Smooth muscle cell (in vitro differentiated cells): ENCODE data around the gene MOBP. TPM values are rescaled to one million over a fixed set of nuclear protein-coding genes. Genes with fewer than 3 reads are reported as not detected.

Source experiments
- DNase-seq: peaks from one replicate; lab custom pipeline; 2025; ENCODE audit not compliant: unreplicated experiment; lab: John Stamatoyannopoulos, UW
- H2AFZ ChIP-seq: fragments of 200-600 bp; sonication (generic); 2 replicates; pipeline ENCODE4 v1.6.0; 2016; ENCODE audit warnings: antibody characterized with exemption, low read depth, mild to moderate bottlenecking
- H3F3A ChIP-seq: fragments of 200-600 bp; sonication (generic); 2 replicates; pipeline ENCODE4 v1.6.0; 2017; ENCODE audit warnings: antibody characterized with exemption, low read depth
- H3K27ac ChIP-seq: fragments of 200-600 bp; sonication (generic); 2 replicates; pipeline ENCODE4 v1.5.1; 2016; ENCODE audit warnings: low read depth, mild to moderate bottlenecking
- H3K27me3 ChIP-seq: fragments of 200-600 bp; sonication (generic); 2 replicates; pipeline ENCODE4 v1.6.1; 2016; ENCODE audit warnings: low read depth, mild to moderate bottlenecking
- H3K36me3 ChIP-seq: fragments of 200-600 bp; sonication (generic); 2 replicates; pipeline ENCODE4 v1.5.1; 2016; ENCODE audit warnings: low read depth
- H3K4me1 ChIP-seq: fragments of 200-600 bp; sonication (generic); 2 replicates; pipeline ENCODE4 v1.5.1; 2016; ENCODE audit warnings: low read depth
- H3K4me2 ChIP-seq: fragments of 200-600 bp; sonication (generic); 2 replicates; pipeline ENCODE4 v1.6.0; 2016; ENCODE audit warnings: mild to moderate bottlenecking
- H3K4me3 ChIP-seq: fragments of 200-600 bp; sonication (generic); 2 replicates; pipeline ENCODE4 v1.5.1; 2016; ENCODE audit warnings: mild to moderate bottlenecking
- H3K79me2 ChIP-seq: fragments of 200-600 bp; sonication (generic); 2 replicates; pipeline ENCODE4 v1.6.0; 2016; ENCODE audit warnings: low read depth, mild to moderate bottlenecking
- H3K9ac ChIP-seq: fragments of 200-600 bp; sonication (generic); 2 replicates; pipeline ENCODE4 v1.6.0; 2016; ENCODE audit warnings: low read depth
- H3K9me3 ChIP-seq: fragments of 200-600 bp; sonication (generic); replicated peaks from 2 replicates; pipeline ENCODE4 v1.5.1; 2016; ENCODE audit warnings: low read depth
- H4K20me1 ChIP-seq: fragments of 200-600 bp; sonication (generic); 2 replicates; pipeline ENCODE4 v1.6.0; 2016; ENCODE audit warnings: low read depth
- CTCF ChIP-seq: fragments of 200-600 bp; sonication (generic); IDR thresholded peaks from 2 replicates; pipeline ENCODE4 v1.5.1; 2017; ENCODE audit warnings: borderline replicate concordance, mild to moderate bottlenecking, antibody characterized with exemption; ENCODE audit not compliant: insufficient read depth, poor library complexity, severe bottlenecking
- WGBS: methylation state at CpG from one replicate; pipeline ENCODE4 v1.1.7; 2016; ENCODE audit warnings: low lambda C conversion rate; 5-methylcytosine and 5-hydroxymethylcytosine counted together
- polyA plus RNA-seq: library from polyadenylated mRNA; unstranded; fragments of >200 nt; fragmentation: Nextera tagmentation; extraction: Ambion mirVana; gene quantifications from 2 replicates; pipeline ENCODE4 v1.2.1, GENCODE V29; 2016
- total RNA-seq: library from RNA; depleted of rRNA; stranded (reverse); fragments of >200 nt; gene quantifications from 2 replicates; pipeline ENCODE4 v1.2.3, GENCODE V29; 2014

The MOBP gene
- total and polyA plus RNA-seq, 2 experiments from 2014 or later: not detected

- H3K4me2 ChIP-seq: no peak overlapping the region
- 95% methylated on average over 11 of the region's 11 CpGs for WGBS
- H4K20me1 ChIP-seq: no peaks in the 10 kb centered on the region
- no peak overlapping the region for H3K9ac ChIP-seq
- no peak for DNase-seq
- no peaks in the 10 kb centered on the region for H3K27me3 ChIP-seq
- no peak overlapping the region for H3K27ac ChIP-seq
- no peaks in the 10 kb centered on the region for H3F3A ChIP-seq
- H3K9me3 ChIP-seq: no peaks in the 10 kb centered on the region
- H3K4me1 ChIP-seq: no peaks in the 10 kb centered on the region
- no peak overlapping the region for H3K4me3 ChIP-seq
- no peaks in the 10 kb centered on the region for H3K79me2 ChIP-seq
- no peaks in the 10 kb centered on the region for H3K36me3 ChIP-seq
- TF ChIP-seq CTCF: no peak
- H2AFZ ChIP-seq: no peak overlapping the region
Measured at GRCh38 chr3:39429466-39429865, 38.0 kb upstream of the MOBP start.

- no peaks in the 10 kb centered on the region for H3K36me3 ChIP-seq
- WGBS: 89% methylated on average over 5 of the region's 5 CpGs
- H2AFZ ChIP-seq: no peak overlapping the region
- TF ChIP-seq CTCF: no peak
- H3K27me3 ChIP-seq: no peaks in the 10 kb centered on the region
- H3F3A ChIP-seq: no peaks in the 10 kb centered on the region
- H3K9me3 ChIP-seq: no peaks in the 10 kb centered on the region
- no peaks in the 10 kb centered on the region for H3K4me1 ChIP-seq
- no peak overlapping the region for H3K4me2 ChIP-seq
- H4K20me1 ChIP-seq: no peaks in the 10 kb centered on the region
- H3K4me3 ChIP-seq: no peak overlapping the region
- no peak overlapping the region for H3K27ac ChIP-seq
- no peaks in the 10 kb centered on the region for H3K79me2 ChIP-seq
- no peak overlapping the region for H3K9ac ChIP-seq
- DNase-seq: no peak
Measured at GRCh38 chr3:39432342-39432741, 35.1 kb upstream of the MOBP start.

GRCh38 chr3:39433642-39434041, 33.8 kb upstream of the MOBP start:
- H3K9me3 ChIP-seq: no peaks in the 10 kb centered on the region
- no peak overlapping the region for H3K4me2 ChIP-seq
- H3K4me3 ChIP-seq: no peak overlapping the region
- no peak overlapping the region for H2AFZ ChIP-seq
- H3K79me2 ChIP-seq: no peaks in the 10 kb centered on the region
- no peak for TF ChIP-seq CTCF
- no peak overlapping the region for H3K27ac ChIP-seq
- no peak overlapping the region for H3K9ac ChIP-seq
- H3K4me1 ChIP-seq: no peaks in the 10 kb centered on the region
- no peaks in the 10 kb centered on the region for H3F3A ChIP-seq
- H3K27me3 ChIP-seq: no peaks in the 10 kb centered on the region
- WGBS: 89% methylated on average over 3 of the region's 3 CpGs
- no peak for DNase-seq
- H3K36me3 ChIP-seq: no peaks in the 10 kb centered on the region
- H4K20me1 ChIP-seq: no peaks in the 10 kb centered on the region

GRCh38 chr3:39434574-39434973, 32.9 kb upstream of the MOBP start:
- Histone ChIP-seq H3K27ac (no peak overlapping the region), H2AFZ (no peak overlapping the region), H3K27me3 (no peaks in the 10 kb centered on the region), H3K9me3 (no peaks in the 10 kb centered on the region), H3K4me2 (no peak overlapping the region), H3K4me1 (no peaks in the 10 kb centered on the region), H4K20me1 (no peaks in the 10 kb centered on the region), H3F3A (no peaks in the 10 kb centered on the region), H3K79me2 (no peaks in the 10 kb centered on the region), H3K9ac (no peak overlapping the region), H3K36me3 (no peaks in the 10 kb centered on the region), H3K4me3 (no peak overlapping the region)
- DNase-seq: no peak
- no peak for TF ChIP-seq CTCF
- WGBS: 66% methylated on average over 5 of the region's 5 CpGs
